Measurements from ENCODE around the gene EGF.

DNA sequence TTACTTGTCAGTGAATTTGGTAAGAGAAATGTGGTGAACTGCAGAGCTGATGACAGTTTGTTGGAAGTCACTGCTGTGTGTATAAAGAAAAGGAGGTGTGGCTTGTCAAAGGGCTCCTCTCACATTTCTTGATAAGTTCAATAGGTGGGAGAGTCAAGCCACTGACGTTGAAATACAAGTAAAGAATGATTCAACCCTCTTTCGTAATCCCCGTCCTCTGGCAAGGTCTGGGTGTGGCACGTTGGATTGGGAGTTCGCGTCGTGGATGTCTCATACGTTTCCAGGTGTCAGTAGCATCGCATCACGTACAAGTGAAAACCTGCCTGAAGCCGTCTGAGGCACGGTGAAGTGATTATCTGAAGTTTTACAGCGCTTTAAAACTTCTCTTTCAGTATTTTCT is 76.4 kb downstream of the EGF start:
- TF ChIP-seq, protein P1, sequence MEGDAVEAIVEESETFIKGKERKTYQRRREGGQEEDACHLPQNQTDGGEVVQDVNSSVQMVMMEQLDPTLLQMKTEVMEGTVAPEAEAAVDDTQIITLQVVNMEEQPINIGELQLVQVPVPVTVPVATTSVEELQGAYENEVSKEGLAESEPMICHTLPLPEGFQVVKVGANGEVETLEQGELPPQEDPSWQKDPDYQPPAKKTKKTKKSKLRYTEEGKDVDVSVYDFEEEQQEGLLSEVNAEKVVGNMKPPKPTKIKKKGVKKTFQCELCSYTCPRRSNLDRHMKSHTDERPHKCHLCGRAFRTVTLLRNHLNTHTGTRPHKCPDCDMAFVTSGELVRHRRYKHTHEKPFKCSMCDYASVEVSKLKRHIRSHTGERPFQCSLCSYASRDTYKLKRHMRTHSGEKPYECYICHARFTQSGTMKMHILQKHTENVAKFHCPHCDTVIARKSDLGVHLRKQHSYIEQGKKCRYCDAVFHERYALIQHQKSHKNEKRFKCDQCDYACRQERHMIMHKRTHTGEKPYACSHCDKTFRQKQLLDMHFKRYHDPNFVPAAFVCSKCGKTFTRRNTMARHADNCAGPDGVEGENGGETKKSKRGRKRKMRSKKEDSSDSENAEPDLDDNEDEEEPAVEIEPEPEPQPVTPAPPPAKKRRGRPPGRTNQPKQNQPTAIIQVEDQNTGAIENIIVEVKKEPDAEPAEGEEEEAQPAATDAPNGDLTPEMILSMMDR (tag by site-specific recombination; IDR thresholded peaks at IDR 0.05): no peak
- TF ChIP-seq ZNF416 (tag by site-specific recombination; IDR thresholded peaks at IDR 0.05) (no peak), ZNF530 (tag by site-specific recombination; IDR thresholded peaks at IDR 0.05; ENCODE audit: low read depth) (no peak), SETDB1 (IDR thresholded peaks at IDR 0.05; ENCODE audit: insufficient read length, low read length) (no peak), ZNF335 (tag by site-specific recombination; conservative IDR thresholded peaks at IDR 0.05) (0 out of 2 replicates have a peak, but pooled peaks have one; percentile 9)
